PC-3 (cell line): ENCODE data around the gene ZG16. TPM values are rescaled to one million over a fixed set of nuclear protein-coding genes. Genes with fewer than 3 reads are reported as not detected.
"Not testable (repeated sequence)": the region's sequence is repeated elsewhere in the genome, so short reads cannot be mapped to it uniquely, and the experiment has no call there.

ENCODE experiments used
- ATAC-seq: fragments of 200-7000 bp; cut with Tn5 transposase; 2 replicates; pipeline ENCODE4 v1.9.1; 2020; ENCODE audit warnings: mild to moderate bottlenecking, moderate library complexity
- BruUV-seq: library from RNA; stranded (reverse); fragments of 400-500 nt; replicated peaks from 2 replicates; lab custom pipeline; 2021; lab: Mats Ljungman, UMichigan
- CTCF ChIA-PET: fragments of 300-600 bp; sonication (Branson Sonifier 250); formaldehyde crosslinking; loops from one replicate; lab custom pipeline; 2022; ENCODE audit warnings: antibody characterized with exemption; lab: Charles Lee
- POLR2A ChIA-PET: fragments of 300-600 bp; sonication (Branson Sonifier 250); formaldehyde crosslinking; loops from one replicate; lab custom pipeline; 2022; ENCODE audit warnings: antibody characterized with exemption; ENCODE audit not compliant: unreplicated experiment; lab: Charles Lee
- DNase-seq: peaks from one replicate; pipeline ENCODE4 v3.0.0-alpha.2; 2015
- H2AFZ ChIP-seq: fragments of 300-600 bp; sonication (generic); 2 replicates; pipeline ENCODE4 v1.6.0; 2016; ENCODE audit warnings: antibody characterized with exemption, low read length
- H3F3A ChIP-seq: fragments of 300-600 bp; sonication (generic); one replicate; pipeline ENCODE4 v1.6.0; 2017; ENCODE audit warnings: antibody characterized with exemption, low read length, control low read depth, mild to moderate bottlenecking; ENCODE audit not compliant: unreplicated experiment
- H3K27ac ChIP-seq: fragments of 300-600 bp; sonication (generic); 2 replicates; pipeline ENCODE4 v1.5.1; 2016; ENCODE audit warnings: mild to moderate bottlenecking, low read length
- H3K27me3 ChIP-seq: fragments of 300-600 bp; sonication (generic); 2 replicates; pipeline ENCODE4 v1.6.1; 2016; ENCODE audit warnings: low read length, mixed read lengths
- H3K36me3 ChIP-seq: fragments of 300-600 bp; sonication (generic); 2 replicates; pipeline ENCODE4 v1.6.1; 2016; ENCODE audit warnings: low read depth, mixed run types, low read length, mixed read lengths
- H3K4me1 ChIP-seq: fragments of 300-600 bp; sonication (generic); 2 replicates; pipeline ENCODE4 v1.5.1; 2016; ENCODE audit warnings: low read length; ENCODE audit not compliant: insufficient read depth
- H3K4me2 ChIP-seq: fragments of 300-600 bp; sonication (generic); 2 replicates; pipeline ENCODE4 v1.6.0; 2016; ENCODE audit warnings: low read length
- H3K4me3 ChIP-seq: fragments of 300-600 bp; sonication (generic); 2 replicates; pipeline ENCODE4 v1.5.1; 2016; ENCODE audit warnings: mild to moderate bottlenecking, low read length, mixed read lengths
- H3K79me2 ChIP-seq: fragments of 300-600 bp; sonication (generic); 2 replicates; pipeline ENCODE4 v1.6.1; 2017; ENCODE audit warnings: low read length, mixed read lengths
- H3K9ac ChIP-seq: fragments of 300-600 bp; sonication (generic); 2 replicates; pipeline ENCODE4 v1.6.0; 2016; ENCODE audit warnings: mild to moderate bottlenecking, low read length
- H3K9me2 ChIP-seq: fragments of 300-600 bp; sonication (generic); replicated peaks from 2 replicates; pipeline ENCODE4 v1.6.1; 2016; ENCODE audit warnings: mixed run types, low read length, mixed read lengths
- H3K9me3 ChIP-seq: fragments of 300-600 bp; sonication (generic); 2 replicates; pipeline ENCODE4 v1.6.1; 2016; ENCODE audit warnings: low read length, mixed read lengths
- H4K20me1 ChIP-seq: fragments of 300-600 bp; sonication (generic); 2 replicates; pipeline ENCODE4 v1.6.1; 2016; ENCODE audit warnings: low read length, mixed read lengths
- EZH2 ChIP-seq: fragments of 300-600 bp; sonication (generic); IDR thresholded peaks from one replicate; pipeline ENCODE4 v1.6.1; 2017; ENCODE audit warnings: antibody characterized with exemption, mild to moderate bottlenecking, low read length; ENCODE audit not compliant: unreplicated experiment
- EZH2phosphoT487 ChIP-seq: fragments of 300-600 bp; sonication (generic); IDR thresholded peaks from 2 replicates; pipeline ENCODE4 v1.6.1; 2018; ENCODE audit warnings: mild to moderate bottlenecking, antibody characterized with exemption, low read length, borderline replicate concordance
- intact Hi-C: fragments of 100-400 bp; cut with micrococcal nuclease; formaldehyde crosslinking; loops from 2 replicates; pipeline ENCODE4 v1.9.0; 2023
- total RNA-seq: library from RNA; depleted of rRNA; stranded (reverse); fragments of >200 nt; gene quantifications from 2 replicates; pipeline ENCODE4 v1.2.3, GENCODE V29; 2014
- TF ChIP-seq, protein P1 (sequence below): fragments of 300-600 bp; sonication (generic); conservative IDR thresholded peaks from 2 replicates; pipeline ENCODE4 v1.5.1; 2017; ENCODE audit warnings: antibody characterized with exemption, low read depth, mild to moderate bottlenecking, low read length

Gene ZG16
- total RNA-seq, 1 experiment from 2014 or later = not detected

DNA sequence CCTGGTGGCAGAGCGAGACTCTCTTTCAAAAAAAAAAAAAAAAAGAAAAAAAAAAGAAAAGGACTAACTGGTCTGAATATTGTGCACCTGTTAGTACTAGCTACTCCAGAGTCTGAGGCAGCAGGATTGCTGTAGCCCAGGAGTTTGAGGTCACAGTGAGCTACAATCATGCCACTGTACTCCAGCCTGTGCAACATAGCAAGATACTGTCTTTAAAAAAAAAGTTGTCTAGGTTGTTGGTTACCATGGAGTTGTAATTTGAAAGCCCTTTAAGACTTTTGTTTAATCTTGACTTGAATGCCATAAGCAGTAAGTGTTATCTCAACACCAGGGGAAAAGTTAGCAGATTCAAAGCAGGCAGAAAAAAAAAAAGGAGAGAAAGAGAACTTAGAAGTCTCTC is 21.4 kb upstream of the ZG16 start:
- DNase-seq (no peak), ATAC-seq (no peak)
- Histone ChIP-seq H3K27ac (no peak overlapping the region), H2AFZ (no peak overlapping the region), H3K27me3 (no peaks in the 10 kb centered on the region), H3K4me3 (no peak overlapping the region), H3K36me3 (no peaks in the 10 kb centered on the region), H3K9me3 (no peaks in the 10 kb centered on the region), H3K9ac (no peak overlapping the region), H3K4me2 (no peak overlapping the region), H3F3A (no peaks in the 10 kb centered on the region), H3K79me2 (no peaks in the 10 kb centered on the region), H3K4me1 (no peaks in the 10 kb centered on the region), H3K9me2 (no peaks in the 10 kb centered on the region), H4K20me1 (no peaks in the 10 kb centered on the region)
- no peak for TF ChIP-seq EZH2phosphoT487
- TF ChIP-seq EZH2 = no peak
- TF ChIP-seq, protein P1, sequence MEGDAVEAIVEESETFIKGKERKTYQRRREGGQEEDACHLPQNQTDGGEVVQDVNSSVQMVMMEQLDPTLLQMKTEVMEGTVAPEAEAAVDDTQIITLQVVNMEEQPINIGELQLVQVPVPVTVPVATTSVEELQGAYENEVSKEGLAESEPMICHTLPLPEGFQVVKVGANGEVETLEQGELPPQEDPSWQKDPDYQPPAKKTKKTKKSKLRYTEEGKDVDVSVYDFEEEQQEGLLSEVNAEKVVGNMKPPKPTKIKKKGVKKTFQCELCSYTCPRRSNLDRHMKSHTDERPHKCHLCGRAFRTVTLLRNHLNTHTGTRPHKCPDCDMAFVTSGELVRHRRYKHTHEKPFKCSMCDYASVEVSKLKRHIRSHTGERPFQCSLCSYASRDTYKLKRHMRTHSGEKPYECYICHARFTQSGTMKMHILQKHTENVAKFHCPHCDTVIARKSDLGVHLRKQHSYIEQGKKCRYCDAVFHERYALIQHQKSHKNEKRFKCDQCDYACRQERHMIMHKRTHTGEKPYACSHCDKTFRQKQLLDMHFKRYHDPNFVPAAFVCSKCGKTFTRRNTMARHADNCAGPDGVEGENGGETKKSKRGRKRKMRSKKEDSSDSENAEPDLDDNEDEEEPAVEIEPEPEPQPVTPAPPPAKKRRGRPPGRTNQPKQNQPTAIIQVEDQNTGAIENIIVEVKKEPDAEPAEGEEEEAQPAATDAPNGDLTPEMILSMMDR = no peak
- CTCF ChIA-PET = no interaction called here
- BruUV-seq = no TSS peak
- POLR2A ChIA-PET = no interaction called here
- intact Hi-C loops = no loop called here

DNA sequence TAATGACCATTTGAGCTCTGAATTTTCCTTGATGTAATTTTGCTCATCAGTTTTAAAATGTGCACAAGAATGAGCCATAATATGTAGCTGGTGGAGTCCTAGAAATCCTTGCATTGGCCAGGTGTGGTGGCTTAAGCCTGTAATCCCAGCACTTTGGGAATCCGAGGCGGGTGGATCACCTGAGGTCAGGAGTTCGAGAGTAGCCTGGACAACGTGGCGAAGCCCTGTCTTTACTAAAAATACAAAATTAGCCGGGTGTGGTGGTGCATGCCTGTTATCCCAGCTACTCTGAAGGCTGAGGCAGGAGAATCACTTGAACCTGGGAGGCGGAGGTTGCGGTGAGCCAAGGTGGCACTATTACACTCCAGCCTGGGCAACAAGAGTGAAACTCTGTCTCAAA is 21.0 kb upstream of the ZG16 start:
- DNase-seq, H3K9me3 ChIP-seq, H4K20me1 ChIP-seq, H3K9ac ChIP-seq, H3K79me2 ChIP-seq, intact Hi-C loops, POLR2A ChIA-PET, H3K27me3 ChIP-seq, CTCF ChIA-PET, H2AFZ ChIP-seq, H3K4me1 ChIP-seq, H3K9me2 ChIP-seq, ATAC-seq, H3F3A ChIP-seq, H3K4me3 ChIP-seq, H3K36me3 ChIP-seq, H3K4me2 ChIP-seq, BruUV-seq, H3K27ac ChIP-seq: not testable (repeated sequence)

DNA sequence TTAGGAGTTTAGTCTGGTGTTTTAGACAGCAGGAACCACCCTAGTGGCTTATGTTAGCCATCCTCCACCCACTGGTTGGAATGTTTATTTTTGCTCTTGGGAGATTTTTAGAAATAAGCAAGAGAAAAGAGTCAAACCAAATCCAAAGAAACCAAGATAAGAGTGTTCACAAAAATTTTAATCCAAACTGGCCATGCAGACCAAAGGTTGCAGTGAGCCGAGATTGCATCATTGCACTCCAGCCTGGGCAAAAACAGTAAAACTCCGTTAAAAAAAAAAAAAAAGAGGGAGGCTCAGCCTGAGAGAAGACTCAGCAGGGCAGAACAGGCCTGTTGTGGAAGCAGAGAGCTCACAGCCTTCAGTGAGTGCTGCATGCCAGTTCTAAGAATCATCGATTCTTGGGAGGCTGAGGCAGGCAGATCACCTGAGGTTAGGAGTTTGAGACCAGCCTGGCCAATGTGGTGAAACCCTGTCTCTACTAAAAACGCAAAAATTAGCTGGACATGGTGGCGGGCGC is 20.0 kb upstream of the ZG16 start:
- ChIA-PET POLR2A (no interaction called here), CTCF (no interaction called here)
- Histone ChIP-seq H3K9me3 (no peaks in the 10 kb centered on the region), H3K9me2 (no peaks in the 10 kb centered on the region), H3K79me2 (no peaks in the 10 kb centered on the region), H3K36me3 (no peaks in the 10 kb centered on the region), H3K4me1 (no peaks in the 10 kb centered on the region), H3K4me3 (no peak overlapping the region), H3K27ac (no peak overlapping the region), H2AFZ (no peak overlapping the region), H3K4me2 (no peak overlapping the region), H3F3A (no peaks in the 10 kb centered on the region), H4K20me1 (no peaks in the 10 kb centered on the region), H3K27me3 (no peaks in the 10 kb centered on the region), H3K9ac (no peak overlapping the region)
- DNase-seq = no peak
- BruUV-seq = no TSS peak
- no peak for TF ChIP-seq EZH2phosphoT487
- ATAC-seq = no peak
- intact Hi-C loops = no loop called here
